Activated CD4-positive, CD25-positive, alpha-beta regulatory T cell (primary cell): ENCODE data around the gene MRPL55.

Source experiments
- DNase-seq, 4 experiments: peaks; one replicate each; lab custom pipeline; 2025; lab: John Stamatoyannopoulos, UW

MRPL55 gene

DNA sequence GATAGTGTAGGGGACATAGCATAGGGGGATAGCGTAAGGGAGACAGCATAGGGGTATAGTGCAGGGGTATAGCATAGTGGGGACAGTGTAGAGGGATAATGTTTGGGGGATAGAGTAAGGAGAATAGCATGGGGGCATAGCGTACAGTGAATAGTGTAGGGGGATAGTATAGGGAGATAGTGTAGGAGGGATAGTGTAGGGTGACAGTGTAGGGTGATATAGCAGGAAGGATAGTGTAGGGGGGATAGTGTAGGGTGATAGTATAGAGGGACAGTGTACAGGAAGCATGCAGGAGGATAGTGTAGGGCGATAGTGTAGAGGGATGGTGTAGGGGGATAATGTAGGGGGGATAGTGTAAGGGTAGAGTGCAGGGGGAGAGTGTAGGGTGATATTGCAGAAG is 38.2 kb downstream of the MRPL55 start:
- DNase-seq: no peak

DNA sequence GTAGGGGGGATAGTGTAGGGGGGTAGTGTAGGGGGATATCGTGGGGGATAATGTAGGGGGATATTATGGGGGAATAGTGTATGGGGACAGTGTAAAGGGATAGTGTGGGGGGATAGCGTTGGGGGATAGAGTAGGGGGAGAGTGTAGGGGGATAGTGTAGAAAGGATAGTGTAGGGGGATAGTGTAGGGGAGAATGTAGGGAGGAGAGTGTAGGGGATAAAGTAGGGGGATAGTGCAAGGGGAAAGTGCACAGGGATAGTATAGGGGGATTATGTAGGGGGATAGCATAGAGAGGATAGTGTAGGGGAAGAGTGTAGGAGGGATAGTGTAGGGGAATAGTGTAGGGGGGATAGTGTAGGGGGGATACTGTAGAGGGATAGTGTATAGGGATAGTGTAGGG is 38.9 kb downstream of the MRPL55 start:
- no peak for DNase-seq

DNA sequence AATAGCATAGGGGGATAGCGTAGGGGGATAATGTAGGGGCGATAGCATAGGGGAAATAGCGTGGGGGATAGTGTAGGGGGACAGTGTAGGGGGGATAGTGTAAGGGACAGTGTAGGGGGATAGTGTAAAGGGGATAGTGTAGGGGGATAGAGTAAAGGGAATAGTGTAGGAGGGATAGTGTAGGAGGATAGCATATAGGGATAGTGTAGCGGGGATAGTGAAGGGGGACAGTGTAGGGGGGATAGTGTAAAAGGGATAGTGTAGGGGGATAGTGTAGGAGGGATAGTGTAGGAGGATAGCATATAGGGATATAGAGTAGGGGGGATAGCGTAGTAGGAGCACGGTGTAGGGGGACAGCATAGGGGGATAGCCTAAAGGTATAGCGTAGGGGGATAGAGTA is 40.7 kb downstream of the MRPL55 start:
- no peak for DNase-seq

DNA sequence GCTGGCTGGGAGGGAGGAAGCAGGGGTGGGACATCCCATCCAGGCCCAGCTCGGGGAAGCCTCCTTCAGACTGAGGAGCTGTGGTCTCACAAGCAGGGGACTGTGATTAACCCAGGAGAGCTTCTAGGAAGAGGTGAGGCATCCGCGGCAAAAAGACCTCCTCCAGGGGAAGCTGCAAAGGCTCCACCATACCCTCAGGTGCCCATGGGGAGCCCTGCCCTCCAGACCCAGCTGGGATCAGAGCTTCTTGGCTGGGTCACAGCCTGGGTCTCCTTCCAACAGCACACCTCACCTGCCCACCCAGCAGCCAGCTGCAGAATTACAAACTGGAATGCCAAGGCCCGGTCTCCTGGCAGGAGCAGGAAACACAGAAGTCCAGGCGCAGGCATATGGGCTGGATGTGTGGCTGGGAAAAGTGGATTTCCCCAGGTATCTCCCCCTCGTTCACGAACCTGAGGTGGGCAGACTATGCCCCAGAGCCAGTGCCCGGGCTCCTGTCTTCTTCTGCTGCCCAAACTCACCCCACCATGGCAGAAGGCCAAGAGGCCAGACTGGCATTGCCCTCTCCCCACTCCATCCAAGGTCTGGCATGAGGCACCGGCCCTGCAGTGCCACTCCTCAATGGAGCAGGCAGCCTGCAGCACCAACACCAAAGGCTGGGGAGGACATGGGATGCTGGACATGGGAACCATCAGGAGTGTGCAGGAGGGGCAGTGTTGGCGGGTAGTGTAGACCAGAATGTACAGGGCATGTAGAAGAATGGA is 42.0 kb downstream of the MRPL55 start:
- DNase-seq: no peak

DNA sequence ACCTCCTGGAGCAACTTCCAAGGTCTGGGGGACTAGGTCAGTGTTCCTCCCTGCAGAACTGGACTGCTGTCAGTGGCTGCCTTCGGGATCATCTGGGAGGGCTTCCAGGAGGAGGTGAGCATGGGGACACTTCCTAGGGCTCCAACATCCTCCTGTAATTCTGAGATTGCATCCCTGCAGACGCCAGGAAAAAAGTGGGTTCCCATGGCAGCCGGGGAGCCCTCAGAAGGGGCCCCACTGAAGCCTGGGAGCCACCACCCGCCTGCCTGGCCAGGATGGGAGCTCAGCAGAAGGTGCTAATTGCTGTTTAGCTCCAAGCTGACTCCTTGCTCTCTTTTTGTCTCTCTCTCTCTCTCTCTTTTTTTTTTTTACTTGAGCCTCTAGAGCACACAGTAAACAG is 42.7 kb downstream of the MRPL55 start:
- DNase-seq: no peak

DNA sequence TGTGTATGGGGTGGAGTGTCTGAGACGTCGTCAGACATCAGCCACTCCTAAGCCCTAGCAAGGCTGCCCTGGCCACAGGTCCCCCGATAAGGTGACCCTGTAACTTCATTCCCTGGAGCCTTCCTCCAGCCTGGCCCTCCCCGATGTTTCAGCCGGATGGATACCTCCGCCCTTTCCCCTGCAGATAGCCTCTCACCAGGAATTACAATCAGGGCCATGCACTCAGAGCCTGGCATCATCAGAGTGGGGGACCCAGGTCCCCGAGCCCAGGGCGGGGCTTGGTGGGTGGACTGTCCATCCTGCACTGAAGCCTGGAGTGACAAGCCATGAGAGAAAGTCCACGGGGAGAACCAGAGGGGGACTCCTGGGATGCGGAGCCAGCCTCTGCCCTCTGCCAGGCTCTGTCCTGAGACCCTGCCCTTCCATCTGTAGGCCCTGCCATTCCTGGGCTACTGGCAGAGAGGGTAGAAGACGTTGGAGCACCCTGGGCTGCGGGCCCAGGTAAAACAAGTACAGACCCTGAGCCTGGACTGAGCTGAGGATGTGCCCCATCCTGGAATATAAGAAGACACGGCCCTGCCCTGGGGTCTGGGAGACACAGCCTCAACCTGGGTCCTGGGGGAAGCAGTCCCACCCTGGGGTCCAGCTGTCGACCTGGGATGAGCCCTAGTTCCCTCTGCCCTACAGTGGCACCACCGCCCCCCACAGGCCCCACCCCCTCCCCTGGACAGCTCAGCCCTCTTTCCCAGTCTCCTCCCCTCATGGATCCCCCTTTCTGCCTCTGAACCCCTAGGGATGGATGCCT is 43.4 kb downstream of the MRPL55 start:
- no peak for DNase-seq

DNA sequence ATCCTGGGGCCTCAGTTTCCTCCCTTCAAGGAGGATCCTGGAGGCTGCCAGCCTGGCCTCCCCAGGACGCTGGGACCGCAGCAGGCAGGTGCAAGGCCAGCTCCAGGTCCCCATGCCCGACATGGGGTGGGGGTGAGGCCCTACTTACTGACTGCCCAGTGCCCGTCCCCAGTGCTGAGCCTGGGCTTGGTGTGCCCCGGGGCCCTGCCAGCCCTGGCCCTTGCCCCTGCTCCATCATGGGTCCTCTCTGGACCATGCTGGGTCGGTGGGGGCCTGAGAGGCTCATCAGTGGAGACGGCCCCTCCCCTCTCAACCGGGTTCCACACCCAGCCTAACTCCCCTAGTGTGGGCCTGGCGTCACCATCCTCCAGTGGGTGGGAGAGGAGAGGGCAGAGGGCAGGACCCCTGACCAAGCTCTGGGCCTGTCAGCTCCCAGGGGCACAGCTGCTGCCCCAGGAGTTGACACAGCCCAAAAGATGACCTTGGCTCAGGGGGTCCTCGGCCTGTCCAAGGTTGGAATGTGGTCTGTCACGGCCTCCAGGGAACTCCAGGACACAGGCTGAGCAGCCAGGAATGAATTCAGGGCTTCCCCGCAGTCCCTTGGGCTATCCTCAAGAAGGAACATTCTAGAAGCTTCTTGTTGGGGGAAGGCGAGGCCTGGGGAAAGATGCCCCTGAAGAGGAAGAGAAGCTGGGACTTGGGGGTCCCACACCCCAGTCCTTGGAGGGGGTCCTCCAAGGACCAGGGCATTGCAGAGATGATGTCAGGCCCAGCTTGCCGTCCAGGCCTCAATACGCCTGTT is 44.2 kb downstream of the MRPL55 start:
- no peak for DNase-seq

DNA sequence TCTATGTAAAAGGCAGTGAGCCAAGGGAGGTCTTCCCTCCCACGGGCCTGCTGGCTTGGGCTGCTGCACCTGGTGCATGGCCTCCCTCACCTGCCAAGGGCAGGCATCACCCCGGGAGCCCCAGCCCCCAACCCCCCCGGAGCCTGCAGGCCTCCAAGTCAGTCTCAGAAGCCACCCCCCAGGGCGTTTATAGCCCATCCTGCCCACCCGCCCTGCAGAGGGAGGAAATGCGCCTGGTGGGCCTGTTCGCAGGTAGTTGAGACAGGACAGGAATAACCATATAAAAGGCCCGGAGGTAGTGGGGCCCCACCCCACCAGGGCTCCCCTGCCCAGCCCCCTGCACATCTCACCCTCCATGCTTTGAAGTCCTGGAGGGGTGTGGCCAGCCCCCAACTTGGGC is 44.8 kb downstream of the MRPL55 start:
- DNase-seq: no peak

DNA sequence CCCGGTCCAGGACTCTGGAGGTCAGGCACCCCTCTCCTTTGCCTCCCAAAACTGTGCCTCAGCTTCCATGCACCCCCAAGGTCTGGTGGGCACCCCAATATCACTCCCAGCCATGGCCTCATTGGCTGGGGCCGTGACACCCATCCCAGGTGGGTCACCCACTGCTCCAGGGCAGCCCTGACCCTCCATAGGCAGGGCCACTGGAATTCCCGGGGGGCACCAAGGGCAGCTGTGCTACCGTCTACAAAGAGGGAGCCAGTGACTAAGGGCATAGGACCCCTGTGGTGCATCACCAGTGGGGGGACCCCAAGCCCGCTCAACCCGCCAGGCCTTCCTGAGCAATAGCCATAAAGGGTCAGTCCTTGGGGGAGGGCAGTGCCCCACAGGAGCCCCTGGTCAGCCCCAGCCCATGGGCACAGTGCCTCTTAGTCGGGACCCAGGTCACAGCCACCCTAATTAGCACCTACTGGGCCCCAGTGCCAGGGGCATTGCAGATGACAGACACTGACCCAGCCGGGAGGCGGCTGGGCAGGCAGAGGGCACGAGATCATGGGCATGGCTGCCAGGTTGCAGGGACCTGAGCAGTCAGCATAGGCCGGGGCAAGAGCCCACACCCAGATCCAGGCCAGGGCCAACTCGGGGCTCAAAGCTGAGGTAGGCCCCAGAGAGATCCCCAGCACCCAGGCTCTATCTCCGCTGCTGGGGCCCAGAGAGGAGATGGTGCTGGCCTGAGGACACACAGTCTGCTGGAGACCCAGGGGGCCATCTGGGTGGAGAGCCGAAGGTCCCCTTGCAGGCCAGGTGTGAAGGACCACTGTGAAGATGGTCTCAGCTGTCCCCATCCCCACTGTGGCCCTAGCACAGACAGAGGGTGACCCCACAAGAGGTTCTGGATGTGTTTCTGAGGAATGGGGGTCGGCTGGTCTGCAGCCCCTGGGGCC is 45.6 kb downstream of the MRPL55 start:
- no peak for DNase-seq

DNA sequence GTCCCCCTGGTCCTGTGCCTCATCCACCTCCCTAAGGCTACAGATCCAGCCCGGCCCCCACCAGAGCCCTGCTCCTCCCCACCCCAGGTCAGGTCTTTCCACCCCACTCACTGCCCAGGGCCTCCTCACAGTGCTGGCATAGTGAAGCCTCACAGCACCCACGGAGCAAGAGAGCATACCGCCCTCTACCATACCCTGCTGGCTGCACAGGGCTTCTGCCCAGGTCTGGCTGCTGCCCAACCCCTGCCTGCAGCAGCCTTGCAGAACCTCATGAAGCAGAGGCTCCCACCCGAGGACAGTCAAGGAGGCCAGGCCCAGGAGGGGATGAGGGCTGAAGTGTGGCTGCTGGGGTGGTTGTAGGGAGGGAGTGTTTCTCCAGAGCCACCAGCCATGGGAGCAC is 46.3 kb downstream of the MRPL55 start:
- DNase-seq: no peak

DNA sequence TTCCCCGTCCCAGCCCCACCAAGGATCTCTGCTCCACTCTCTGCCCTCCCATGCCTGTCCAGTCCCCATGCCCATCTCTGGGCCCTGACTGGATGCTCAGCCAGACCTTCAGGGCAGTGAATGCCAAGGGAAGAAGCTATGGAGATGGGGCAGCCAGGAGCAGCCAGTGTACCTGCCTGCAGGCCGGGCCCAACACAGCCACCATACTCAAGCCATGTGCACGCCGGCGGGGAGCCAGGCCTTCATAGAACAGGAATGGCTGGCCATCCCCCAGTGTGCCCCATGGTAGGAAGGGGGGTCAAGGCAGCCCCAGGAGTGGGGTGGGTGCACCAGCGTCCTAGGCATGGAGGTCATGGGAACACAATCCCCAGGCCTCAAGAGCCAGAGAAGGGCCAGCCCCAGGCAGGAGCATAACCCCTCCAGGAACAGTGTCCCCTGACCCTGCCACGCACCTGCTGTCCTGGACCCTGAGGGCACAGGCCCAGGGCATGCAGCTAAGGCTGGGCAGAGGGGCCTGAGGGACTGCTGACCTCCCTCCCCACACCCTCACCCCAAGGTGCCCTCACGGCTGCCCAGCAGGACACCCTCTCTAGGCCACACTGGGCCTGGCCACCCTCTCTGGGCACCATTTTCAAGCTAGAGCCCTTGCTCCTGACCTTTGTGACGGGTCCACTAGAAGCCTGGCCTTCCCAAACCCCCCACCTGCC is 46.9 kb downstream of the MRPL55 start:
- DNase-seq: no peak

DNA sequence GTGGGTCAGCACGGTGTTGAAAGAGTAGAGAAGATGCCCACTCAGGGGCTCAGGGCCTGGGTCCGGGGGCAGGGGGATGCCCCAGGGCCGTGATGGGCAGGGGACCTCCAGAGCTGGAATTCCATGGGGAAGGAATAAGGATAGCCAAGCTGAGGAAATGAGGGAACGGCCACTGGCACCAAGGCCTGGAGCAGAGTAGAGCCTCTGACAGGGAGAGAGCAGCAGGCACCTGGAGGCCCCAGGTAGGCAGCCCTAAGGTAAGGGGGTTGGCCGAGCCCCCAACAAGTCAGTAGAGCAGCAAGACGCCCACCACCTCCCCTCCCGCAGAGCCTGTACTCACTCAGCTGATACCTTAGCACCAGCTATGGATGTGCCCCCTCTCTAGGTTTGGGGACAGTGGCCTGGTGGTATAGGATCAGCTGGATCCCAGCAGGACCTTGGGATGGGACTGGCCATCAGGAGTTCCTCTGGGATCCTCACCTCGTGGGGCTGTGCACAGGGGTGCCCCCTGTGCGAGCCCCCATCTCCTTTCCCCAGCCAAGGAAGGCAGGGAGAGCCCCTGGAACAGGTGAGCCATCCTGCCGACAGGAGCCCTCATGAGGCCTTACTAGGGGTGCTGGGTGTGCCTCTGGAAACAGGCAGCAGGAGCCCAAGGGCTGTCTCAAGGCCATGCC is 47.6 kb downstream of the MRPL55 start:
- DNase-seq: no peak

DNA sequence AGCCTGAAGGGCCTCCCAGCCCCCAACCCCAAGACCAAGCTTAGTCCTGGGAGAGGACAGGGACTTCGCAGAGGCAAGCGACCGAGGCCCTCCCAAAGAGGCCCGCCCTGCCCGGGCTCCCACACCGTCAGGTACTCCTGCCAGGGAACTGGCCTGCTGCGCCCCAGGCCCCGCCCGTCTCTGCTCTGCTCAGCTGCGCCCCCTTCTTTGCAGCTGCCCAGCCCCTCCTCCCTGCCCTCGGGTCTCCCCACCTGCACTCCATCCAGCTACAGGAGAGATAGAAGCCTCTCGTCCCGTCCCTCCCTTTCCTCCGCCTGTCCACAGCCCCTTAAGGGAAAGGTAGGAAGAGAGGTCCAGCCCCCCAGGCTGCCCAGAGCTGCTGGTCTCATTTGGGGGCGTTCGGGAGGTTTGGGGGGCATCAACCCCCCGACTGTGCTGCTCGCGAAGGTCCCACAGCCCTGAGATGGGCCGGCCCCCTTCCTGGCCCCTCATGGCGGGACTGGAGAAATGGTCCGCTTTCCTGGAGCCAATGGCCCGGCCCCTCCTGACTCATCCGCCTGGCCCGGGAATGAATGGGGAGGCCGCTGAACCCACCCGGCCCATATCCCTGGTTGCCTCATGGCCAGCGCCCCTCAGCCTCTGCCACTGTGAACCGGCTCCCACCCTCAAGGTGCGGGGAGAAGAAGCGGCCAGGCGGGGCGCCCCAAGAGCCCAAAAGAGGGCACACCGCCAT is 48.5 kb downstream of the MRPL55 start:
- no peak for DNase-seq

DNA sequence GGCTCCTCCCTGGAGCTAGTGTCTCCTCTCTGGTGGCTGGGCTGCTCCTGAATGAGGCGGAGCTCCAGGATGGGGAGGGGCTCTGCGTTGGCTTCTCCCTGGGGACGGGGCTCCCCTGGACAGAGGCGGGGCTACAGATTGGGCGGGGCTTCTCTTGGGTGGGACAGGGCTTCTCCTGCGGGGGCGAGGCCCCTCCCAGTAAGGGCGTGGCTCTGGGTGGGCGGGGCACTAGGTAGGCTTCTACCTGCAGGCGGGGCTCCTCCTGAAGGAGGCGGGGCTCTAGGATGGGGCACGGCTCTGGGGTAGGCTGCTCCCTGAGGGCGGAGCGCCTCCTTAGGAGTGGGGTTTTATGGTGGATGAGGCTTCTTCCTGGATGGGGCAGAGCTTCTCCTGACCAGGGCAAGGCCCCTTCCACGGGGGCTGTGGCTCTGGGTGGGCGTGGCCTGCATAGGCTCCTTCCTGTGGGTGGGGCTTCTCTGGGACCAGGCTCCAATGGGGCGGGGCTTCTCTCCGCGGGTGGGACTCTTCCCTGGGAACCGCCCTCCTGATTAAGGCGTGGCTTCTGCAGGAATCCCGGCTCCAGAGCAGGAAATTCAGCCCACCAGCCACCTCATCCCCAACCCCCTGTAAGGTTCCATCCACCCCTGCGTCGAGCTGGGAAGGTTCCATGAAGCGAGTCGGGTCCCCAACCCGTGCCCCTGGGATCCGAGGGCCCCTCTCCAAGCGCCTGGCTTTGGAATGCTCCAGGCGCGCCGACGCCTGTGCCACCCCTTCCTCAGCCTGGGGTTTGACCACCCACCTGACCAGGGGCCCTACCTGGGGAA is 49.3 kb downstream of the MRPL55 start:
- DNase-seq: peak in 1 of 4 experiments; percentile 28

DNA sequence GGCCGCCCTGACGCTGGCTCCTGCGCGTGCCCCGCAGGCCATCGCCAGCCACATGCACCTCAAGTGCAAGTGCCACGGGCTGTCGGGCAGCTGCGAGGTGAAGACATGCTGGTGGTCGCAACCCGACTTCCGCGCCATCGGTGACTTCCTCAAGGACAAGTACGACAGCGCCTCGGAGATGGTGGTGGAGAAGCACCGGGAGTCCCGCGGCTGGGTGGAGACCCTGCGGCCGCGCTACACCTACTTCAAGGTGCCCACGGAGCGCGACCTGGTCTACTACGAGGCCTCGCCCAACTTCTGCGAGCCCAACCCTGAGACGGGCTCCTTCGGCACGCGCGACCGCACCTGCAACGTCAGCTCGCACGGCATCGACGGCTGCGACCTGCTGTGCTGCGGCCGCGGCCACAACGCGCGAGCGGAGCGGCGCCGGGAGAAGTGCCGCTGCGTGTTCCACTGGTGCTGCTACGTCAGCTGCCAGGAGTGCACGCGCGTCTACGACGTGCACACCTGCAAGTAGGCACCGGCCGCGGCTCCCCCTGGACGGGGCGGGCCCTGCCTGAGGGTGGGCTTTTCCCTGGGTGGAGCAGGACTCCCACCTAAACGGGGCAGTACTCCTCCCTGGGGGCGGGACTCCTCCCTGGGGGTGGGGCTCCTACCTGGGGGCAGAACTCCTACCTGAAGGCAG is 50.0 kb downstream of the MRPL55 start:
- DNase-seq: peak in 1 of 4 experiments; percentile 21

DNA sequence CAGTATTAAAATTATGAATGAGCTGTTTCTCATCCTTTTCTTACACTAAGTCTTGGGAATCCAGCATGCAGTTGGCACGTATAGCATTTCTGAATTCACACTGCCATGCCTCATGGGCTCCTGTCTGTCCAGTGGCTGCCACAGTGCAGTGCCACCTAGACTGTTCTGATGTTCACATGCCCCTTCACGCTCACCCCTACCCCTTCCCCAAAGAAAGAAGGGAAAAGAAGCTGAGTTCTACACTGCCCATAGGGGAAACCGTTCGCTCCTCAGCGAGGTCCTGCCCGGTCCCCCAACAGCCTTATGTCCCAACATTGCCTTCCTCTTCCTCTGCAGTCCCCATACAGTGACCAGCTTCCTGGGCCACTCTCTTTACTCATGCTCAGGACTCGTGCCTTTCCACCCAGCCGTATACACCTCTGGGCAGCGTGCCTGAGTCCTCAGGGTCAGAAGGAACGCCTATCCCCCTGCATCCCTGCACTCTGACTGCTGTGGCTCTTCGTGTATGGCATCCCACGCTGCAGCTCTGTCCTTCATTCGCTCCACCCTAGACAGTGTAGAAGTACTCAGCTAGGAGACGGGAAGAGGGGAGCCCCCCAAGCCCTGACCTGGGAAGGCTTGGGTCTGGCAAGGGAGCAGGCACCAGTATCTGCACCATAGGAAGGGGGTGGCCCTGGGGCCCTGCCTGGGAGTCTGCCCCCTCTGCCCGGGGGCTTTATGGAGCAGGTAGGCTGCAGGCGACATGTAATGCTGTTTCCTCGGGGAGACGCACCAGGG is 50.7 kb downstream of the MRPL55 start:
- no peak for DNase-seq
